Ovary (tissue), 3 donors: ENCODE results near the gene USP47.

Experiments
- POLR2A ChIP-seq: fragments of 450-650 bp; IDR thresholded peaks from one replicate; pipeline ENCODE4 v1.6.1; 2017; ENCODE audit warnings: antibody characterized with exemption, mild to moderate bottlenecking, moderate library complexity
- TF ChIP-seq, protein P1 (sequence below), 3 donors: fragments of 450-650 bp in 2 of 3; fragments of 200-600 bp in 1 of 3; IDR thresholded peaks; one replicate each; pipeline versions ENCODE4 v1.5.1 to v1.8.0; 2016 to 2022; ENCODE audit warnings: antibody characterized with exemption in 3 of 3, mild to moderate bottlenecking in 1 of 3
- donor health status: DM: no; HTN: no; CAD: no.

DNA sequence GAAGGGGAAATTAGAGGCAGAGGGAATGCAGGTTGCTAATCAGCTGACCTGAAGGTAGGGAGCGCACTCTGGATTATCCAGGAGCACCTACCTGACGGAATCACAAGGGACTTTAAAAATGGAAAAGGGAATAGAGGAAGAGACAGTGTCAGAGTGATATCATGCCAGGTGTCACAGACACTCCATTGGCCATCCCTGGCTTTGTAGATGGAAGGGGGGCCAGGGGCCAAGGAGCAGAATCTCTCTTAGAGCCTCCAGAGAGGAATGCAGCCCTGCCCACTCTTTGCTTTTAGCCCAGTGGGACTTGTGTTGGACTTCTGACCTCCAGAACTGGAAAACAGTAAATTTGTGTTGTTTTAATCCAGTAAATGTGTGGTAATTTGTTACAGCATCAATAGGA lies 128.8 kb downstream of the USP47 start:
- TF ChIP-seq POLR2A: no peak
- TF ChIP-seq, protein P1, sequence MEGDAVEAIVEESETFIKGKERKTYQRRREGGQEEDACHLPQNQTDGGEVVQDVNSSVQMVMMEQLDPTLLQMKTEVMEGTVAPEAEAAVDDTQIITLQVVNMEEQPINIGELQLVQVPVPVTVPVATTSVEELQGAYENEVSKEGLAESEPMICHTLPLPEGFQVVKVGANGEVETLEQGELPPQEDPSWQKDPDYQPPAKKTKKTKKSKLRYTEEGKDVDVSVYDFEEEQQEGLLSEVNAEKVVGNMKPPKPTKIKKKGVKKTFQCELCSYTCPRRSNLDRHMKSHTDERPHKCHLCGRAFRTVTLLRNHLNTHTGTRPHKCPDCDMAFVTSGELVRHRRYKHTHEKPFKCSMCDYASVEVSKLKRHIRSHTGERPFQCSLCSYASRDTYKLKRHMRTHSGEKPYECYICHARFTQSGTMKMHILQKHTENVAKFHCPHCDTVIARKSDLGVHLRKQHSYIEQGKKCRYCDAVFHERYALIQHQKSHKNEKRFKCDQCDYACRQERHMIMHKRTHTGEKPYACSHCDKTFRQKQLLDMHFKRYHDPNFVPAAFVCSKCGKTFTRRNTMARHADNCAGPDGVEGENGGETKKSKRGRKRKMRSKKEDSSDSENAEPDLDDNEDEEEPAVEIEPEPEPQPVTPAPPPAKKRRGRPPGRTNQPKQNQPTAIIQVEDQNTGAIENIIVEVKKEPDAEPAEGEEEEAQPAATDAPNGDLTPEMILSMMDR (IDR thresholded peaks at IDR 0.05): no peak
